Spleen (tissue), 11 donors: ENCODE measurements around the gene SLC2A4. TPM values are rescaled to one million over a fixed set of nuclear protein-coding genes. Genes with fewer than 3 reads are reported as not detected.

Experiments used
- DNase-seq: peaks from one replicate; pipeline ENCODE4 v3.0.0-alpha.2; 2020
- H3K27ac ChIP-seq, 8 donors: fragments of 200-600 bp; sonication (generic) in 7 of 8; 1 replicate in 4 of 8; 2 replicates in 4 of 8; pipeline versions ENCODE4 v1.5.0 to v1.8.0; 2016 to 2021; ENCODE audit warnings: inconsistent platforms in 4 of 8, mild to moderate bottlenecking in 4 of 8, moderate library complexity in 1 of 8
- H3K27me3 ChIP-seq, 7 donors: fragments of 200-600 bp; sonication (generic) in 6 of 7; replicated peaks in 1 of 7; 1 replicate in 4 of 7; 2 replicates in 3 of 7; pipeline versions ENCODE4 v1.5.0 to v1.8.0; 2016 to 2021; ENCODE audit warnings: inconsistent platforms in 3 of 7, mild to moderate bottlenecking in 1 of 7
- H3K36me3 ChIP-seq, 6 donors: fragments of 200-600 bp; sonication (generic) in 5 of 6; 1 replicate in 4 of 6; 2 replicates in 2 of 6; pipeline versions ENCODE4 v1.5.0 to v1.8.0; 2016 to 2021; ENCODE audit warnings: inconsistent platforms in 2 of 6
- H3K4me1 ChIP-seq, 6 donors: fragments of 200-600 bp; sonication (generic) in 5 of 6; 1 replicate in 3 of 6; 2 replicates in 3 of 6; pipeline versions ENCODE4 v1.5.0 to v1.8.0; 2016 to 2021; ENCODE audit warnings: inconsistent platforms in 3 of 6
- H3K4me3 ChIP-seq, 8 donors: fragments of 200-600 bp; sonication (generic) in 7 of 8; 1 replicate in 4 of 8; 2 replicates in 4 of 8; pipeline versions ENCODE4 v1.5.0 to v1.8.0; 2016 to 2021; ENCODE audit warnings: inconsistent platforms in 4 of 8, mild to moderate bottlenecking in 4 of 8, moderate library complexity in 2 of 8
- H3K9me3 ChIP-seq, 8 donors: fragments of 200-600 bp; sonication (generic) in 7 of 8; 1 replicate in 4 of 8; 2 replicates in 4 of 8; pipeline versions ENCODE4 v1.5.0 to v1.8.0; 2016 to 2021; ENCODE audit warnings: inconsistent platforms in 4 of 8
- CTCF ChIP-seq, 11 experiments: fragments of 200-600 bp in 7 of 11; fragments of 450-650 bp in 4 of 11; sonication (generic) in 4 of 11; IDR thresholded peaks in 8 of 11; conservative IDR thresholded peaks in 3 of 11; 1 replicate in 7 of 11; 2 replicates in 4 of 11; pipeline versions ENCODE4 v1.4.0 to v1.8.0; 2016 to 2021; ENCODE audit warnings: antibody characterized with exemption in 11 of 11, inconsistent platforms in 4 of 11, mild to moderate bottlenecking in 1 of 11
- POLR2A ChIP-seq, 3 donors: fragments of 450-650 bp; IDR thresholded peaks; one replicate each; pipeline ENCODE4 v1.5.1; 2017; ENCODE audit warnings: antibody characterized with exemption in 3 of 3, mild to moderate bottlenecking in 1 of 3
- POLR2AphosphoS5 ChIP-seq, 3 donors: sonication (generic); formaldehyde crosslinking; IDR thresholded peaks; one replicate each; pipeline ENCODE4 v1.5.1; 2017; ENCODE audit warnings: antibody characterized with exemption in 3 of 3
- WGBS, 5 donors: extraction: QIAGEN DNeasy Blood & Tissue Kit in 3 of 5; methylation state at CpG; one replicate each; pipeline versions ENCODE4 v1.1.5 to v1.1.7; 2013 to 2018; 5-methylcytosine and 5-hydroxymethylcytosine counted together
- intact Hi-C: fragments of 100-400 bp; cut with DNase I; formaldehyde crosslinking; loops from one replicate; pipeline ENCODE4 v1.15.0; 2023; ENCODE audit warnings: low total_unique reads
- polyA plus RNA-seq, 3 donors: library from polyadenylated mRNA; stranded (reverse); fragments of 200-250 nt; gene quantifications; one replicate each; pipeline ENCODE4 v1.2.1, GENCODE V29; 2013
- total RNA-seq, 7 donors: library from RNA; depleted of rRNA in 3 of 7; stranded (reverse); fragments of >200 nt in 3 of 7; fragmentation: NEBNext Ultra II Directional in 4 of 7; extraction: Animal tissue kit (Norgen Biotek cat#: 25700) in 4 of 7; gene quantifications; one replicate each; pipeline versions ENCODE4 v1.1.0 to v1.2.1, GENCODE V29; 2016 to 2021
- donor health status: healthy with polysubstance abuse.
- donor health status: DM: no; HTN: no; CAD: no; lungs with moderate emphysema.
- donor health status: DM: no; HTN: no; CAD: no.
- donor health status: Bipolar disorder and iron deficiency.
- donor health status: healthy.
- donor health status: DM: no; HTN: no; CAD: no.
- donor health status: DM: yes; HTN: yes; CAD: no.

The SLC2A4 gene
- total and polyA plus RNA-seq, 10 donors = 0.07 to 1.6 (median 0.49) TPM

GRCh38 chr17:7262192-7262934, 19.2 kb upstream of the SLC2A4 start, which contains the start of gene CLDN7:
CLDN7 (minus strand) TSS chr17:7262478; CDS start chr17:7262043, 435 bp downstream.
- H3K4me3 ChIP-seq = peak within 1 kb of the TSS; percentile 32 to 78 (median 49)
- H3K4me1 ChIP-seq = peaks cover 22 to 38% (median 35%) of the 10 kb centered on the region in 6 donors
- WGBS, 5 donors = 6 to 13% (median 10%) methylated on average over 39 to 64 of the region's 64 CpGs
- peaks cover 3 to 70% (median 27%) of the 10 kb centered on the region in 7 donors for H3K27me3 ChIP-seq
- H3K9me3 ChIP-seq = no peaks in the 10 kb centered on the region
- intact Hi-C loops = no loop called here
- TF ChIP-seq POLR2A (IDR thresholded peaks at IDR 0.05) = no peak
- no peak for TF ChIP-seq POLR2AphosphoS5 (IDR thresholded peaks at IDR 0.05)
- no peak for TF ChIP-seq CTCF (IDR thresholded peaks at IDR 0.05 in 8 of 11, conservative IDR thresholded peaks at IDR 0.05 in 3 of 11)
- peak within 1 kb of the TSS in 6 of 8 donors; percentile 25 to 81 (median 53) for H3K27ac ChIP-seq
- DNase-seq = no peak
- H3K36me3 ChIP-seq = peaks cover 0 to 28% (median 11%) of the 10 kb centered on the region in 6 donors

- H3K4me3 ChIP-seq = peak overlapping the region in 6 of 8 donors; percentile 16 to 78 (median 22)
- peak overlapping the region in 2 of 8 donors; percentile 2 to 8 for H3K27ac ChIP-seq
- 4 to 9% (median 6%) methylated on average over 26 of the region's 26 CpGs for WGBS, 5 donors
- DNase-seq = no peak
- H3K4me1 ChIP-seq = peaks cover 22 to 38% (median 35%) of the 10 kb centered on the region in 6 donors
- H3K9me3 ChIP-seq = no peaks in the 10 kb centered on the region
- TF ChIP-seq POLR2AphosphoS5 (IDR thresholded peaks at IDR 0.05) (no peak), POLR2A (IDR thresholded peaks at IDR 0.05) (no peak), CTCF (IDR thresholded peaks at IDR 0.05 in 8 of 11, conservative IDR thresholded peaks at IDR 0.05 in 3 of 11) (no peak)
- intact Hi-C loops = no loop called here
- peaks cover 0 to 20% (median 11%) of the 10 kb centered on the region in 6 donors for H3K36me3 ChIP-seq
- peaks cover 3 to 78% (median 27%) of the 10 kb centered on the region in 7 donors for H3K27me3 ChIP-seq
Observed at GRCh38 chr17:7262935-7263800, 18.4 kb upstream of the SLC2A4 start.

GRCh38 chr17:7263801-7264078, 17.8 kb upstream of the SLC2A4 start:
- Histone ChIP-seq H3K4me3 (peak overlapping the region in 2 of 8 donors; percentile 57 to 78), H3K27me3 (peaks cover 3 to 78% (median 27%) of the 10 kb centered on the region in 7 donors), H3K27ac (no peak overlapping the region), H3K9me3 (no peaks in the 10 kb centered on the region), H3K36me3 (peaks cover 0 to 14% (median 7%) of the 10 kb centered on the region in 6 donors), H3K4me1 (peaks cover 22 to 38% (median 35%) of the 10 kb centered on the region in 6 donors)
- WGBS, 5 donors = 38 to 59% (median 54%) methylated on average over 4 of the region's 4 CpGs
- no peak for TF ChIP-seq POLR2A (IDR thresholded peaks at IDR 0.05)
- no peak for TF ChIP-seq POLR2AphosphoS5 (IDR thresholded peaks at IDR 0.05)
- TF ChIP-seq CTCF (IDR thresholded peaks at IDR 0.05 in 8 of 11, conservative IDR thresholded peaks at IDR 0.05 in 3 of 11) = no peak
- intact Hi-C loops = no loop called here
- DNase-seq = no peak
